GM21825 (cell line): ENCODE measurements around the gene CUBN.

Experiments used
- ATAC-seq: cut with Tn5 transposase; IDR thresholded peaks from one replicate; pipeline ENCODE4 v1.9.1; 2021; ENCODE audit warnings: mild to moderate bottlenecking, moderate library complexity; ENCODE audit not compliant: unreplicated experiment

The CUBN gene

DNA sequence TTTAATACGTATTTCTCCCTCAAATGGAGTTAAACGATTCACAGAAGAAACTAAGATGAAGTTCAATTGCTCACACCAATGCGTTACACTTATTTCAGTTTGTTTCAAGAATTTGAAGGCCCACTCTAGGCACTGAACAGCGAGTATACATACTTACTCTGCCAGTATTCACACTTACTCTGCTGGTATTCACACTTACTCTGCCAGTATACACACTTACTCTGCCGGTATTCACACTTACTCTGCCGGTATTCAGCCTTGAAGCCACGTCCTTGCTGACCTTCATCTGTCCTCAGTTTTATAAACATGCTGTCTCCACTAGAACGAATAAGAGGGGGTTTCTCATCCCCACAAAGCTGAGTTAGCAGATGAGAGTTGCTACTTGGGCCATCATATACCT lies 86.0 kb downstream of the CUBN start:
- ATAC-seq, result no peak

DNA sequence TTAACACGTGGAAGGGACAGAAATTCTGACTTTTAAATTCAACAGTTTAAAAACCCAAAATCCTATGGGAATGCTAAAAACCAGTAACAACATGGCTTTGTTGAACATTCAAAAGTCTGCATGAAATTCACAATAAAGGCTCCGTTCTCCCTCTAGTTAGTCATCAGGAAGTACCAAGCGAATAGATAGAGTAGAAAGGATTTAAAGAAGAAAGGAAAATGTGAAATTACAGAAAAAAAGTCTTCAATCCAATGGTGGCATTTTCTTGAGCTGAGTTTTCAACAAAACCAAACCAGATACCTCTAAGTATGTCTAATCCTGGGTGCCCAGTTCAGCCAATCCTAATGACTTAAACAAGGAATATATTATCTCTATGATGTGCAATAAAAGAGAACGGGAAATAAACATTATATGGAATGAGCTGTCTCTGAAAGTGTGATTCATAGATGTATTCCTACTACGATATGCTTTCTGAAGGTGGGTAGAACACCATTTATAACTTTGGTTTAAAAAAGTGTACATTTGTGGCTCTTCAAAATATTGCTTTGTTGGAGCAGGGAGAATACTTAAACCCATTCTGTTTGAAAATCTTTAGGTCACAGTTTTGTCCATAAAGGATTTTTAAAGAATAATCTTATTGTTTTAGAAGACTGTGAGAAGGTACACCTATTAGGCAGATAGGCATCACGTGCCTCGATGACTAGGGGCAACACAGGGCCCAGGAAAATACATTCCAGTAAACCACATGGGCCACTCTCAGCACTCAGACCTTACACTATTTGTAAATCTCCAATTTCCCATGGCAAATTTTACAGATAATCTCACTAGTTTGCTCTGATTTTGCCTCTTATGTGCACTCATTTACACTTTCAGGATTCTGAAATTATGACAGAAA lies 87.7 kb downstream of the CUBN start:
- ATAC-seq, result no peak

DNA sequence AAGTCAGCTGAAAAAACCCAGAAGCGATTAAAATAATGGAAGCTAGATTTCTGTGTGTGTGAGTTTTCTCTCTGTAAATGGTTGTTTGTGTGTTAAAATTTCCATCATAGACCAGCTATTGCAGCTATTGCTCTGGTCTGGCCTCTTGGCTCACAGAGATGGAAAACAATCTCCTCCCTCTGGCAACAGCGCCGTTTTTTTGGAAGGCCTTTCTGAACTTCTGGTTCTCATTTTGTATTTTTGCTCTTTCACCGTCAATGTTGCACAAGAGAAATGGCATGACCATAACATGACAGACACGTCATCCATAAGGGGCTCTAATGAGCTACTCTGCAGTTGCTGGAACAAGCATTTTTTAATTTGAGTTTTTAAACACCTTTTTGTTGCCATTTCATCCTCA lies 91.0 kb downstream of the CUBN start:
- no peak for ATAC-seq

DNA sequence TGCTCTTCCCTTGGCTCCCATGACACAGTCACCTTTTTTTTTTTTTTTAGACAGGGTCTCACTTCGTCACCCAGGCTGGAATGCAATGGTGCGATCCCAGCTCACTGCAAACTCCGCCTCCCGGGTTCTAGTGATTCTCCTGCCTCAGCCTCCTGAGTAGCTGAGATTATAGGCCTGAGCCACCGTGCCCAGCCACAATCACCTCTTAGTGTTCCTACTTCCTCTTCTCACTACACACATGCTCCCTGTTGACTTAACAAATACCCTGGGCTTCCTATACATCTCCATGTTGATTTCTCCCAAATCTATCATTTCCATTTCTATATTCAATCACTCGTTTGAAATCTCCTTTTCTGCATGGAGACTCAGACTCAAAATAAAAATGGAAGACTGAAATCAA lies 91.7 kb downstream of the CUBN start:
- no peak for ATAC-seq

DNA sequence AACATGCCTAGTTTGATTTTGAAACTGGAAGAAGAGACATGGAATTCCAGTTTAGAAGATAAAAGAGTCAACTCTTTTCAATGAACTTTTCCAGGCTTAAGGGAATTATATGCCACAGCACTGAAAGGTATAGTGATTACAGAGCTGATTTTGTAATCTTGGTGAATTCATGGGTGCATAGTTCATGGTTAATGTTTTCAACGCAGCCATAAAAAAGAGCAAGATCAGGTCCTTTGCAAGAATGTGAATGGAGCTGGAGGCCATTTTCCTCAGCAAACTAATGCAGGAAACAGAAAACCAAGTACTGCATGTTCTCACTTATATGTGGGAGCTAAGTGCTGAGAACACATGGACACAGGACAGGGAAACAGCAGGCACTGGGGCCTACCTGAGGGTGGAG lies 94.2 kb downstream of the CUBN start:
- ATAC-seq, result no peak

DNA sequence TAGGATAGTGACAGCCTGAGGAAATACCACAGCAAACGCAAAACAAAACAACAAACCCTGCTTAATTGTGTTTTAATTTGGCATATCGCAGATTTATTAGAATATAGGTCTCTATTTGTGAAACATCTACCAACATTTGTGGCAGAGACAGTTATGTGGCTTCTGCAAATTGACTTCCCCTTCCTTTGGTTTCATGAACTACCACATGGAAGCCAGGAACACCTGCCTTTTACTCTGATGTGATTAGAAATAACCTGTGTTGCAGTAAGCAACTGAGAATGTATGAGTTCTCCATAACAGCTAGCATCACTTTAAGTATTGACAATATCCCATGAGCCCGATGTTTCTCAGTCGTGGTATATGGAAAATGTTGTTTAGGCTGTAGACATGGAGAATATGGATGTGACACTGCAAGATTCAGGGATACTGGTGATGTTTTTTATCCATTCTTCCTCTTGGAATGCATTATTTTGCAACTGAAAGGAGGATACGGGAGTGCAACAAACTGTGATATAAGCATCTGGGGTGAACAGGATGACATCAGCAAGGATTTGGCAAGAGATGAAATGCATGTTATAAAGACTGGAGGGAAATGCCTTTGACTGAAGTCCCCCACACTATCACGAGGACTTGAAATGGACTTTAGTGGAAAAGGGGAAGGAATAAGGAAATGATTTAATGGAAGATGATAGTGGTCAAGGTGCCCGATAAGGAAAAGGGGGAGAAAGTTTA lies 95.9 kb downstream of the CUBN start:
- no peak for ATAC-seq

DNA sequence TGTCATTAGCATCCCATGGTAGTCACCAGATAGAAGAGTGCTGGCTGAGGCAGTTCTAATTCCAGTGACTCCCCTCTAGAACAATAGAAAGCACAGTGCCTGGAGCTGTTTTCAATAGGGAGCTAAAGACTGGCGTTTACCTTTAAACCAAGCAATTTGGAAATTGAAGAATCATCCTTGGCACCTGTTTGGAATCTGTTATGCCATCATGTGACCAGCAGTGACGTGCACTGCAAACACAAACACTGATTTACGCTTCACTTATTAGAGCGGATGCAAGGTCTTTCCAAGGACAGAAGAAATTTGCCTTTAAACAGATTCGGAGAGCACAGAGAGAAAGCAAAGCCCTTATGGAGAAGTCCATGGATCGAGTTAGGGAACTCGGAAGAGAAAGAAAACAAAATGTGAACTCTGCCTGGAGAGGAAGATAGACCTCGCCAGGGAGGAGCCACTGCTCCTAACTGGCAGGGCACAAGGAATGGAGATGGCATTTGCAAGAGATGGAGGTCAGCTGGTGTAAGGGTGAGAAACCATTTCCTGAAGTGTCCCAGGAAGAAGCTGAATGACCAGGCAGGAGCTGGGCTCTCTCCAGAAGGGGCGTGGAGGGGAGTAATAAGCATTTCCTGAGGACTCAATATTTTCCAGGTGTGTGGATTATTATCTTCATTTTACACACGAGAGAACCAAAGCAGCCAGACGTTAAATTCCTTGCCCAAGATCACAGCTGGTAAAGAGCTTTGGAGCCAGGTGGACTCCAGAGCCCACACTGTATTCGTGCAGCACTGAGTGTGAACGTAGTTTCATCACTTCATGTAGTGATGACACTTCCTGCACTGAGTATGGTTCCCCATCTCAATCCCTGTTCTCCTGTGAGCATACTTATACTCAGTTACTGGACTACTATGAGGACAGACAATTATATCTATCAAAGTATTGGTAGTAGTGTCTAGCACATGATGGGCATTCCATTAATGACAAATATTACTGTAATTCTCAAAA lies 97.7 kb downstream of the CUBN start:
- no peak for ATAC-seq

DNA sequence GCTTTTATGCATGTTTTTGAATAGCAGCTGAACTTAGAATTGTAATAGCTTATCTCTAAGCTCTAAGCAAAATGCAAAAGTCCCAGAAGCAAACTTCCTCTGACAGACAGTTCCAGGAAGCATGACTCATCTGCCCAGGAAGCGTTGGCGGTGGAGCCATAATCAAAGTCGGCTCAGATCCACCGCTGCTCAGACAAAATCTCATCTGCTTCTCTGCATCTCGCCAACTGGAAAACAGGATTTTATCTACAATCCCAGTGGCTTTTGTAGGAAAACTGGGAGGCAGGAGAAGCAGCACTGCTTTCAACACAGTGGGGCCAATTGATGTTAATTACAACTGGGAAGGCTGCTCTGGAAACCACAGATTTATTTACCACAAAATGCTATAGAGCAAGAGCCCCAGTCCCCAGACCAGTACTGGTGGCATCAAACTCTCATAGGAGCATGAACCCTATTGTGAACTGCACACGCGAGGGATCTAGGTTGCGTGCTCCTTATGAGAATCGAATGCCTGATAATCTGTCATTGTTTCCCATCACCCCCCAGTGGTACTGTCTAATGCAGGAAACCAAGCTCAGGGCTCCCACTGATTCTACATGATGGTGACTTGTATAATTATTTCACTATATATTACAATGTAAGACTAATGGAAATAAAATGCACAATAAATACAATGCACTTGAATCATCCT lies 99.9 kb downstream of the CUBN start:
- peak; percentile 49 for ATAC-seq

DNA sequence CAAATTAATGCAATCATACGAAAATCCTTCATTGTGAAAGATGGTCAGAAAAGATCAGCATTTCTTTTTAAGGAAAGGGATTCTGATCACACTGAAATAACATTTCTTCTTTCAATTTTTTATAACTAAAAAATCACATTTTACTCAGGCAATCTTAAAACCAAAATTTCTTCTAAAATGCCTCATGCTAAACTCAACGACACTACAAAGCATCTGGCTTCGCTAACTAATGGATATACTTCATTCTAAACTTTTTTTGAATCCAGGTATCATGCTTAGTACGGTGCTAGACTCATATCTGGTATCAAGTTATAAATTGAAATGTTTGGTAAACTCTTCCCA lies 100.4 kb downstream of the CUBN start:
- no peak for ATAC-seq

DNA sequence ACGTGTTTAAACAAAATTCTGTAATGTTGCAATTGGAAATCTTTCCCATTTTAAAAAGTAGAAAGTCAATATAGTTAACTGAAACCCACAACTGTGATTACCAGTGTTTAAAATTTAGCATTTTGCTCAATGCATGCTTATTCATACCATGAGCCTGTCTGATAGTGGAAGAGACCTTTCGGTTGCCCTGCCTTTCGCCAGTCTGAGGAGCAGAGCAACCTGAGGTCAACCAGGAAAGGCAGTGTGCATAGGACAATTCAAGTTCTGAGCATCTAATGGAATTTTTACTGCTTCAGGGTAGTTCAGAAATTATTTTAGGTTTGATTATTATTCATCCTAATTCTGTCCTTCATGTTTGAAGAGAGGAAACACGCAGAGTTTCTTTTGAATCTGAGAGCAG lies 100.8 kb downstream of the CUBN start:
- no peak for ATAC-seq

DNA sequence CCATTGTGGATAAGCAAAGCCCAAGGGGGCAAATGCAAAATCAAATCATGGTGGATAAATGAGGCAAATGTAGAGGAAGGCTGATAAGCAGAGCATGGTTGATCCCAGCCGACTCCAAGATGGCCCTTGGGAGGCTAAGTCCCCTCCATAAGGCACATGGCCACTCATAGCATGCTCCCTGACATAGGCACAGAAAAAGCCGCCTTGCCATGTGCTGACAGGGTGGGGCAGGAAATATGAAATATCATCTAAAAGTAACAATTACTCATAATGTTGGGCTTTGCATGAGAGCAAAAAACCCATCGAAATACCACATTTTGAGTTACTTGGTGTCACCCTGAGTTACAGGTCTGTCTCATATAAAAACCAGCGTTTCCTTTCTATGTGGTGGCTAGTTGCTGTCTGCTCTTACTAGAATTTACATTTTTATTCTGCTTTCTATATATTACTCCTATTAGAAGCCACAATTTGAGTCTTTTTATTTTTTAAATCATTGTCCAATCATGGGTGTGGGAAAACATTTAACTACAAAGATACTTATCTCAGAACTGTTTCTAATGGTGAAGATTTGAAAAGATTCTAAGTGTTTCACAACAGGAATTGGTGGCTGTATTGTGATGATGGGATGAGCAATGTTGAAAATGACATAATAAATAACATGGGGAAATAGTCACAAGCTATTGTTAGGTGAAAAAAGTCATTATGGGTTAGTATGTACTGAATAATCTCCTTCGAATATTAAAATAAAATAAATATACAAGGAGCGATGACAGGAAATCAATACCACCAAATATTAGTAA lies 102.7 kb downstream of the CUBN start:
- peak; percentile 42 for ATAC-seq

DNA sequence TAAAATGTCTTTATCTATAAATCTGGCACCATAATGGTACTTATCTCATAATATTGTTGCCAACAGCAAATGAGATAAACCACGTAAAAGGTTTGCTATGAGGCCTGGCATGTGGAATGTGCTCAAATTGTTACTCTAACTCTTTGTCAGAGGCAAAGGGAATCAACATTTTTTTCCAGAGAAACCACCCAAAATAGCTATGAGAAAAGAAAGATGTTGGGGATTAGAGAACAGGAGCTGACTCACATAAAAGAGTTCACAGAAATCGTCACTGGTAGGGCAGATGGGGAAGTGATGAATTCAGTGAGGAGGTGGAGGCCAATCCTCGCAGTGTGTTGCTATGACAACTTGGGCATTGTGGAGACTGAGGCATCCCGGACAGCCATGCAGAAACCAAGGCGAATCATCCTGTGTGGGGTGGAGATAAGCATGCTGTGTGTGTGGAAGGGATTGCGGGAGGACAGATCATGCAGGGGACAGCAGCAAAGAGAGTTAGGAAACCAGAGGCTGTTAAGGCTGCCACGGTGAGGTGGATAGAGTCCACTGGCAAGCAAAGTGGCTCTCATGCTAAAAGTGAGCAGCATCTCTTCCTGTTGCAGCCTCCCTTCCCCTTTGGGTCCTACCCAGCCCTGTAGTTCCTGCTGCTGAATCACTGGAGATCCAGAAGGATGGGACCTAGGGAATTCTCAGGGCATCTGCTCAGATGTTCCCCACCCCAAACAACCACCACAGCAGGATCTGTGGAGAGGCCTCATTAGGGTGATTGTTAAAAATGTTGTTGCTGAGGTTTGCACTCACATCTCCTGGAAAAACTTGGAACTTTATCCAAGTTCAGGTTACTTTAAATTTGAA lies 103.9 kb downstream of the CUBN start:
- ATAC-seq, result no peak

DNA sequence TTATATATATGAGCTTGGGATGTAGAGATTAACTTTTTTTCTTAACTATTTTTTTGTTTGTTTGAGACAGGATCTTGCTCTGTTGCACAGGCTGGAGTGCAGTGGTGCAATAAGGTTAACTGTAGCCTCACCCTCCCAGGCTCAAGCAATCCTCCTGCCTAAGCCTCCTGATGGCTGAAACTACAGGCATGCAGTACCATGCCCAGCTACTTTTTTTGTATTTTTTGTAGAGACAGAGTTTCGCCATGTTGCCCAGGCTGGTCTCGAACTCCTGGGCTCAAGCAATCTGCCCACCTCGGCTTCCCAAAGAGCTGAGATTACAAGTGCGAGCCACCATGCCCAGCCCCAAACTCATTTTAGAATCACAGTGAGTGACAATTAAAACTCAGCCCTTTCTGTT lies 105.2 kb downstream of the CUBN start:
- no peak for ATAC-seq

DNA sequence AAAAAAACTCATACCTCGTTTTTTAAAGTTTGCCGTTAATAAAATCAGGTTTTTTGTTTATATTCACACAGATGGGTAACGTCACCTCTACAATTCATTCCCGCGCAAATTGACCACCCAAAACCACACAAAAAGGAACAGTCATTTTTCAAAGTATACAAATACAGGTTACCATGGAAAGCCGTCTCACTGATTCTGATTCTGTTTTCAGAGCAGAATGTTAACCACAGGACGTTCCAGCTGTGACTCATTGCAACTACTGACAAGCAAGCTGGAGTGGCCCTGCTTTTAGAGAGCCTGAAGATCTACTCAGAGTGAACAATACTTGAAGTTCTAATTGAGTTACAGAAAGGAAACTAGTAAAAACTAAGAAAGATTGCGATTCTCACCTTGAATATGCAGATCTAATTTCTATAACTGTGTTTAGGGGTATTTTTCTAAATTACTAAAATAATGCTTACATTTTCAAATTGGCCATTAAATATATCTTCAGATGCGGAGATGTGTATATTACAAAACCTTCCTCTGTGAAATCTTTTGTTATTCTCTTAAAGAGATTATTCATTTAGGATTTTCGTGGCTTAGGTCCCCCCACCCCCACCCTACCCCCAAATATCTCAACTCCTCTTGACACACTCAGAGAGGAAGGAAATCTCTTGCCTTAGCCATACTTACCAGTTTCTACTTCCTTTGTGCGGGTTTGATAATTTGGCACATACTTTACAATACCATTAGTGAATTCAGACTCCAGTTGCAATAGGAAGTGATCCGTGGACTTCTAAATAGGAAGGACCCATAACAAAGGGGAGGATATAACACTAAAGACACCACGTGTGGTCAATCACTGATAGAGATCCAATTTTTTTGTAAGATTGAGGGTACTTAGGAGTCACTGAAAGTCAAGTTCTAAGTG lies 106.0 kb downstream of the CUBN start:
- ATAC-seq, result peak; percentile 96

DNA sequence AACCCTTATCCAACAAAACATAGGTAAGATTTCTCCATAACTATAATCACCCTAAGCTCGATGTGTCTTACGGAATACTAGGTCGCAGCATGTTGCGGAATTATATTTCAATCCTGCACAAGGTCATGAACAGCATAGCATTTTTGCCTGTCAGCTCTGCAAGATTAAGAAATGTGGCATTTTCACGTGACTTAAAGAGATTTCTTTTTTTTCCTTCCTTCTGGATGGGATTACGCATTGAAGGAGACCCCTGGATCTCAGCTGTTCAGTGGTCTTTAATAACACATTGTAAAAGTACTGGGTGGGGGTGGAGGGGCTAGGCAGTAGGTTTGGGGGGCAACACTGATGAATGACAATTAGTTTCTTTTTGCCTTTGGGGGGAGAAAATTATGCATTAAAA lies 106.7 kb downstream of the CUBN start:
- ATAC-seq, result no peak

DNA sequence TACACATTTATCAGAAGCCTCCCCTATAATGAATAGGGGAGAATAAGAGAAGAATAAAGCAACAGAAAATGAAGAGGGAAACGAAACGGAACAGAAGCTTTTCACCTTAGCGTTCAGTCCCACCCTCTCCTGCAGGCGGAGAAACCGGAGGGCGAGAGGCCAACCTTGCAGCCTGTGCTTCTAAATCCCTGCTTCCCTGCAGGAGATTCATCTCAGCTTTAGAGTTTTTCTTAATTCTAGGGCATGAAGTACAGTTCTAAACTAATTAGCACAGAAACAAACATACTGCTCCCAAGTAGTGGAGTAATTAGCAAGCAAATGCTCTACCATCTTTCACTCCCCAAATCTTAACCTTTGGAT lies 107.2 kb downstream of the CUBN start:
- ATAC-seq, result no peak

DNA sequence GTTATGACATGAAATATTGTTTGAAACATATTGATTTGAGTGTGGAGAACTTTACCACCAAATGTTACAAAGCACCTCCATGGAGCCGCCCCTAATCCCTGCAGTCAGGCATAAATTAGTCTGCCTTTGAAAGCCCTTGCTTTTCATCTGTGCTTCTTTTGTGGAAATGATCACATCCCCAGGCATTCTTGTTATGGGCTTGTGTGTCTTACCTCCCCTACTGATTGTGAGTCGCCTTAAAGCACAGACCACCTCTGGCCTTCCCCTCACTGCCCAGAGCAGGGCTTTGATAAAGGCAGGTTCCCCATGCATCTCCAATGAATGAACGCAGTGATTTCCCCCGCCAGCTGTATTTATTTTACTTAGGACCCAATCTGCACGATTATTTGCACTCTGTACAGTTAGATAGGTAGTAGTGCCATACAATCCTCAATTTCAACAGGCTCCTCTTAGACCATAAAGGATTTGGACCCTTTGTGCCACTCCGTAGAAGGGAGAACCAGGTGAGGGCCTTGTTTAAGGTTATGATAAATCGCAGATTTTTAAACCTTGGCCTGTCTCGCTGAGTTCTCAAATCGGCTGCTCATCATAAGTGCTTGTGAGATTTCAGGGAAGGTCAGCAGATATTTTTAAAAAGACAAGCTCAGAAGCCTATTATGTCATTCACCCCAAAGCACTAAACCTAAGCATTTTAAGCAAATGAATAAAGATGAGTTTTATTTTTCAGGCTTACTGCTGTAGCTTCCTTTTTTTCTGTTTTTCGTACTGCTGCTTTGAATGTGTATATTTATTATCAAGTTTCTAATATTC lies 107.8 kb downstream of the CUBN start:
- ATAC-seq, result no peak
